ENCODE data around the gene SIRPB1.

DNA sequence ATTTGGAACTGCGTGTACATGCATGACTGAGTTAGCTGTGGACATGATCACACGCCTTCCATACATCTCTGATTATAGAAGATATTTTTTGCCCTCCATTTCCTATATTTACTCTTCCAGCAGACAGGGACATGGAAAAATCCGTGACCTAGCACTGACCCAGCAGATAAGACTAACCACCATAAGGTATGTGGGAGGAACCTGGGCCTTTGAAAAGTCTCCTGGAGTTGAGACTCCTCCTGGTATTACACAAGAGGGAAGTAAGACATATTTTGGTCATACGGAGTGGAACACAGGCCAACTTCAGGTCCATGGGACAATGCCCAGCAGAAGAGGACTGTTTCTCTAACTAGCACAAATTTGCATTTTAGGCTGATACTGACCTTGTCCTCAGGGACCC is 13.7 kb upstream of the SIRPB1 start:
- TF ChIP-seq, protein P1, sequence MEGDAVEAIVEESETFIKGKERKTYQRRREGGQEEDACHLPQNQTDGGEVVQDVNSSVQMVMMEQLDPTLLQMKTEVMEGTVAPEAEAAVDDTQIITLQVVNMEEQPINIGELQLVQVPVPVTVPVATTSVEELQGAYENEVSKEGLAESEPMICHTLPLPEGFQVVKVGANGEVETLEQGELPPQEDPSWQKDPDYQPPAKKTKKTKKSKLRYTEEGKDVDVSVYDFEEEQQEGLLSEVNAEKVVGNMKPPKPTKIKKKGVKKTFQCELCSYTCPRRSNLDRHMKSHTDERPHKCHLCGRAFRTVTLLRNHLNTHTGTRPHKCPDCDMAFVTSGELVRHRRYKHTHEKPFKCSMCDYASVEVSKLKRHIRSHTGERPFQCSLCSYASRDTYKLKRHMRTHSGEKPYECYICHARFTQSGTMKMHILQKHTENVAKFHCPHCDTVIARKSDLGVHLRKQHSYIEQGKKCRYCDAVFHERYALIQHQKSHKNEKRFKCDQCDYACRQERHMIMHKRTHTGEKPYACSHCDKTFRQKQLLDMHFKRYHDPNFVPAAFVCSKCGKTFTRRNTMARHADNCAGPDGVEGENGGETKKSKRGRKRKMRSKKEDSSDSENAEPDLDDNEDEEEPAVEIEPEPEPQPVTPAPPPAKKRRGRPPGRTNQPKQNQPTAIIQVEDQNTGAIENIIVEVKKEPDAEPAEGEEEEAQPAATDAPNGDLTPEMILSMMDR (IDR thresholded peaks at IDR 0.05; ENCODE audit: borderline replicate concordance, extremely low read depth, low read length, poor library complexity, severe bottlenecking), result no peak
- no peak for TF ChIP-seq EZH2 (IDR thresholded peaks at IDR 0.05; ENCODE audit: borderline replicate concordance, low read depth, low read length, severe bottlenecking)

All from DND-41 (cell line).